HepG2 (cell line): ENCODE data around the gene POLR3E. TPM values are rescaled to one million over a fixed set of nuclear protein-coding genes. Genes with fewer than 3 reads are reported as not detected.

Experiments
- ATAC-seq: fragments of 200-7000 bp; cut with Tn5 transposase; 3 replicates; pipeline ENCODE4 v1.9.1; 2020; ENCODE audit warnings: mild to moderate bottlenecking, moderate library complexity
- BruUV-seq: library from RNA; stranded (reverse); fragments of 400-500 nt; replicated peaks from 2 replicates; lab custom pipeline; 2021; lab: Mats Ljungman, UMichigan
- CTCF ChIA-PET: fragments of 300-600 bp; formaldehyde crosslinking; extraction: SDS; loops from one replicate; lab custom pipeline; 2021; ENCODE audit warnings: low total read pairs, inconsistent platforms, low intra/inter-chr PET ratio; lab: Yijun Ruan, JAX
- POLR2A ChIA-PET: fragments of 350-600 bp; sonication (Branson Sonifier 250); formaldehyde crosslinking; loops from one replicate; lab custom pipeline; 2020; ENCODE audit warnings: antibody characterized with exemption, inconsistent platforms; lab: Yijun Ruan, JAX
- DNase-seq: peaks from one replicate; pipeline ENCODE4 v3.0.0-alpha.2; 2015; ENCODE audit warnings: low spot score
- FAIRE-seq: peaks from 3 replicates; lab custom pipeline; 2011; peaks lifted over from hg19 to GRCh38; lab: Jason Lieb, UNC
- H2AFZ ChIP-seq: one replicate; pipeline ENCODE4 v1.6.1; 2011; ENCODE audit warnings: low read length, inconsistent platforms
- H3K27ac ChIP-seq: fragments of 300-600 bp; 3 replicates; pipeline ENCODE4 v1.8.0; 2011; ENCODE audit warnings: mixed run types, mild to moderate bottlenecking, mixed read lengths, low read length, inconsistent platforms; ENCODE audit not compliant: insufficient read depth; ENCODE audit errors: extremely low read length
- H3K27me3 ChIP-seq, 2 experiments: fragments of 200-600 bp in 1 of 2; 2 replicates in 1 of 2; 3 replicates in 1 of 2; pipeline versions ENCODE4 v1.6.0 to v1.8.0; 2011; ENCODE audit warnings: low read length in 2 of 2, mild to moderate bottlenecking in 2 of 2, moderate library complexity in 2 of 2, inconsistent platforms in 1 of 2; ENCODE audit not compliant: insufficient read depth in 2 of 2, control insufficient read depth in 1 of 2
- H3K36me3 ChIP-seq, 2 experiments: fragments of 200-600 bp in 1 of 2; replicated peaks in 1 of 2; 2 replicates in 1 of 2; 3 replicates in 1 of 2; pipeline versions ENCODE4 v1.5.1 to v1.8.0; 2011; ENCODE audit warnings: low read length in 2 of 2, inconsistent platforms in 1 of 2; ENCODE audit not compliant: insufficient read depth in 2 of 2, control insufficient read depth in 1 of 2
- H3K4me1 ChIP-seq: 2 replicates; pipeline ENCODE4 v1.5.1; 2012; ENCODE audit warnings: low read length, inconsistent platforms; ENCODE audit not compliant: insufficient read depth
- H3K4me2 ChIP-seq: 2 replicates; pipeline ENCODE4 v1.6.0; 2011; ENCODE audit warnings: low read depth, low read length, inconsistent platforms
- H3K4me3 ChIP-seq, 3 experiments: fragments of 200-600 bp in 1 of 3; sonication (generic), shearing (Covaris generic) in 1 of 3; replicated peaks in 1 of 3; 2 replicates each; pipeline ENCODE4 v1.5.1; 2011 to 2016; ENCODE audit warnings: low read length in 3 of 3, inconsistent platforms in 2 of 3, low read depth in 2 of 3, mild to moderate bottlenecking in 2 of 3, control low read depth in 1 of 3, mixed read lengths in 1 of 3; ENCODE audit not compliant: insufficient read depth in 1 of 3
- H3K79me2 ChIP-seq: one replicate; pipeline ENCODE4 v1.6.1; 2011; ENCODE audit warnings: low read length, inconsistent platforms; ENCODE audit not compliant: insufficient read depth
- H3K9ac ChIP-seq: 2 replicates; pipeline ENCODE4 v1.6.0; 2011; ENCODE audit warnings: mild to moderate bottlenecking, low read depth, low read length, inconsistent platforms; ENCODE audit not compliant: insufficient read depth
- H3K9me3 ChIP-seq: 2 replicates; pipeline ENCODE4 v1.5.1; 2012; ENCODE audit warnings: mild to moderate bottlenecking, low read length
- H4K20me1 ChIP-seq: 2 replicates; pipeline ENCODE4 v1.6.0; 2011; ENCODE audit warnings: inconsistent platforms, mild to moderate bottlenecking, low read length, moderate library complexity; ENCODE audit not compliant: insufficient read depth
- KDM1A ChIP-seq: IDR thresholded peaks from 2 replicates; pipeline ENCODE4 v1.6.1; 2016; ENCODE audit warnings: missing compliant biosample characterization
- RFXANK ChIP-seq: IDR thresholded peaks from 2 replicates; pipeline ENCODE4 v1.6.1; 2016
- SUZ12 ChIP-seq: fragments of 150-350 bp; IDR thresholded peaks from 2 replicates; pipeline ENCODE4 v1.6.1; 2014; ENCODE audit warnings: low read depth, low read length
- WGBS: methylation state at CpG from one replicate; pipeline ENCODE4 v1.1.6; 2017; ENCODE audit warnings: low lambda C conversion rate; 5-methylcytosine and 5-hydroxymethylcytosine counted together
- in situ Hi-C: cut with HindIII; loops from 2 replicates; pipeline ENCODE4 v1.10.0; 2017; ENCODE audit warnings: low pct_unique_long_range_greater_than_20kb; ENCODE audit not compliant: extremely low pct_ligation_motif_present
- intact Hi-C: fragments of 100-400 bp; cut with micrococcal nuclease; formaldehyde crosslinking; loops from one replicate; pipeline ENCODE4 v1.10.0; 2022; ENCODE audit not compliant: unreplicated experiment
- polyA plus RNA-seq, 8 experiments: library from polyadenylated mRNA; depleted of rRNA in 3 of 8; stranded (reverse) in 7 of 8; unstranded in 1 of 8; fragments of >200 nt; fragmentation: Illumina TruSeq in 4 of 8; extraction: Trizol in 4 of 8; gene quantifications; 2 replicates each; pipeline versions ENCODE4 v1.2.1 to v1.2.3, GENCODE V29; 2011 to 2016; ENCODE audit warnings: low read depth in 4 of 8, missing spikeins in 1 of 8, mixed read lengths in 1 of 8; ENCODE audit not compliant: insufficient read depth in 1 of 8
- total RNA-seq, 5 experiments: library from RNA; depleted of rRNA; stranded (reverse); fragments of >200 nt; fragmentation: Illumina TruSeq; extraction: Trizol; gene quantifications; 2 replicates each; pipeline ENCODE4 v1.2.3, GENCODE V29; 2016; ENCODE audit warnings: low read depth in 1 of 5
- TF ChIP-seq, protein P1 (sequence below), 2 experiments: fragments of 450-650 bp in 1 of 2; sonication (generic) in 1 of 2; formaldehyde crosslinking in 1 of 2; IDR thresholded peaks; 2 replicates each; pipeline versions ENCODE4 v1.6.1 to v1.8.0; 2016 to 2022; ENCODE audit warnings: antibody characterized with exemption in 1 of 2, mild to moderate bottlenecking in 1 of 2, missing genetic modification reagents in 1 of 2
- TF ChIP-seq, protein P2 (sequence below): sonication (generic); formaldehyde crosslinking; IDR thresholded peaks from 2 replicates; pipeline ENCODE4 v1.5.0; 2020; ENCODE audit warnings: mild to moderate bottlenecking, missing genetic modification reagents

POLR3E gene
- total and polyA plus RNA-seq, 2 of the 13 experiments (the other 11 are each of a cell fraction or from before 2014, with no cell fraction given), result 135 to 262 TPM

DNA sequence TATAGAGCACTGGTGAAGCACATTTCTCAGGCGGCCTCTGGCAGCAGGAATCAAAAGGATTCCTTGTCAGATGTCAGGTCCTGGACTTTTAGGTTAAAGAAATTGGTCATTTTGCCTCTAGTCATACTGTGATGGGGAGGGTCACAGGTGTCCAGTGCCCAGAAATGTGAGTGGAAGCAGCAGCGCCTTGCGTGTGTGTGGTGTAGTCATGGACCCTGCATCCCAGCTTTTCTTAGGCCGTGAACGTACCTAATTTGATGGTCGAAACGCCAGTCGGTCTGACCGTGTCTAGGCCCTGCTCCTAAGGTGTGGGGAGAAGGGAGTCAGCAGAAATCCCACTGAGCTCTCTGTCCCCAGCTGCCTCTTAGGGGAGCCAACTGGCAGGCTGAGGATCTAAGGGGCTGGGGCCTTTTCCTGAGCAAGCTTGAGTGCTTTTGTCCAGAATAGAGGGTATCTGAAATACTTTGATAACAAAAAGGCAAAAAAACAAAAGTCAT lies 32.0 kb downstream of the POLR3E start:
- ATAC-seq, result no peak
- CTCF ChIA-PET, result no interaction called here
- Histone ChIP-seq H3K4me2 (no peak overlapping the region), H4K20me1 (0 out of 2 replicates have a peak, but pooled peaks cover 10% of the 10 kb centered on the region), H3K9ac (no peak overlapping the region), H3K4me3 (no peak overlapping the region), H3K27me3 (no peaks in the 10 kb centered on the region), H3K79me2 (no peaks in the 10 kb centered on the region), H3K27ac (no peak overlapping the region), H3K36me3 (peaks cover 67 to 92% of the 10 kb centered on the region in 2 experiments), H3K9me3 (no peaks in the 10 kb centered on the region), H2AFZ (no peak overlapping the region), H3K4me1 (no peaks in the 10 kb centered on the region)
- TSS peak; percentile 11 for BruUV-seq
- no peak for DNase-seq
- in situ Hi-C loops, result loop anchor here (25.0 kb wide), 2 partner anchors 767 to 1167 kb away; partner anchors contain the start of genes DNAH3 and LDAF1
- POLR2A ChIA-PET, result no interaction called here
- intact Hi-C loops, result no loop called here
- WGBS, result 94% methylated on average over 9 of the region's 9 CpGs
- no peak for FAIRE-seq
- no peak for TF ChIP-seq RFXANK (CRISPR knock-in tag)
- no peak for TF ChIP-seq KDM1A
- TF ChIP-seq, protein P1, sequence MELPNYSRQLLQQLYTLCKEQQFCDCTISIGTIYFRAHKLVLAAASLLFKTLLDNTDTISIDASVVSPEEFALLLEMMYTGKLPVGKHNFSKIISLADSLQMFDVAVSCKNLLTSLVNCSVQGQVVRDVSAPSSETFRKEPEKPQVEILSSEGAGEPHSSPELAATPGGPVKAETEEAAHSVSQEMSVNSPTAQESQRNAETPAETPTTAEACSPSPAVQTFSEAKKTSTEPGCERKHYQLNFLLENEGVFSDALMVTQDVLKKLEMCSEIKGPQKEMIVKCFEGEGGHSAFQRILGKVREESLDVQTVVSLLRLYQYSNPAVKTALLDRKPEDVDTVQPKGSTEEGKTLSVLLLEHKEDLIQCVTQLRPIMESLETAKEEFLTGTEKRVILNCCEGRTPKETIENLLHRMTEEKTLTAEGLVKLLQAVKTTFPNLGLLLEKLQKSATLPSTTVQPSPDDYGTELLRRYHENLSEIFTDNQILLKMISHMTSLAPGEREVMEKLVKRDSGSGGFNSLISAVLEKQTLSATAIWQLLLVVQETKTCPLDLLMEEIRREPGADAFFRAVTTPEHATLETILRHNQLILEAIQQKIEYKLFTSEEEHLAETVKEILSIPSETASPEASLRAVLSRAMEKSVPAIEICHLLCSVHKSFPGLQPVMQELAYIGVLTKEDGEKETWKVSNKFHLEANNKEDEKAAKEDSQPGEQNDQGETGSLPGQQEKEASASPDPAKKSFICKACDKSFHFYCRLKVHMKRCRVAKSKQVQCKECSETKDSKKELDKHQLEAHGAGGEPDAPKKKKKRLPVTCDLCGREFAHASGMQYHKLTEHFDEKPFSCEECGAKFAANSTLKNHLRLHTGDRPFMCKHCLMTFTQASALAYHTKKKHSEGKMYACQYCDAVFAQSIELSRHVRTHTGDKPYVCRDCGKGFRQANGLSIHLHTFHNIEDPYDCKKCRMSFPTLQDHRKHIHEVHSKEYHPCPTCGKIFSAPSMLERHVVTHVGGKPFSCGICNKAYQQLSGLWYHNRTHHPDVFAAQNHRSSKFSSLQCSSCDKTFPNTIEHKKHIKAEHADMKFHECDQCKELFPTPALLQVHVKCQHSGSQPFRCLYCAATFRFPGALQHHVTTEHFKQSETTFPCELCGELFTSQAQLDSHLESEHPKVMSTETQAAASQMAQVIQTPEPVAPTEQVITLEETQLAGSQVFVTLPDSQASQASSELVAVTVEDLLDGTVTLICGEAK (IDR thresholded peaks at IDR 0.05), result no peak
- TF ChIP-seq, protein P1 (CRISPR knock-in tag; IDR thresholded peaks at IDR 0.05), result 0 out of 2 replicates have a peak, but pooled peaks have one; percentile 16
- TF ChIP-seq, protein P2, sequence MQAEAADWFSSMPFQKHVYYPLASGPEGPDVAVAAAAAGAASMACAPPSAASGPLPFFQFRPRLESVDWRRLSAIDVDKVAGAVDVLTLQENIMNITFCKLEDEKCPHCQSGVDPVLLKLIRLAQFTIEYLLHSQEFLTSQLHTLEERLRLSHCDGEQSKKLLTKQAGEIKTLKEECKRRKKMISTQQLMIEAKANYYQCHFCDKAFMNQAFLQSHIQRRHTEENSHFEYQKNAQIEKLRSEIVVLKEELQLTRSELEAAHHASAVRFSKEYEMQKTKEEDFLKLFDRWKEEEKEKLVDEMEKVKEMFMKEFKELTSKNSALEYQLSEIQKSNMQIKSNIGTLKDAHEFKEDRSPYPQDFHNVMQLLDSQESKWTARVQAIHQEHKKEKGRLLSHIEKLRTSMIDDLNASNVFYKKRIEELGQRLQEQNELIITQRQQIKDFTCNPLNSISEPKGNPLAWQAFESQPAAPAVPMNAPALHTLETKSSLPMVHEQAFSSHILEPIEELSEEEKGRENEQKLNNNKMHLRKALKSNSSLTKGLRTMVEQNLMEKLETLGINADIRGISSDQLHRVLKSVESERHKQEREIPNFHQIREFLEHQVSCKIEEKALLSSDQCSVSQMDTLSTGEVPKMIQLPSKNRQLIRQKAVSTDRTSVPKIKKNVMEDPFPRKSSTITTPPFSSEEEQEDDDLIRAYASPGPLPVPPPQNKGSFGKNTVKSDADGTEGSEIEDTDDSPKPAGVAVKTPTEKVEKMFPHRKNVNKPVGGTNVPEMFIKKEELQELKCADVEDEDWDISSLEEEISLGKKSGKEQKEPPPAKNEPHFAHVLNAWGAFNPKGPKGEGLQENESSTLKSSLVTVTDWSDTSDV, result no peak
- TF ChIP-seq SUZ12, result no peak
